ENCODE data around the gene CACNA2D1.

The CACNA2D1 gene

GRCh38 chr7:82032901-82033300 is 410.7 kb downstream of the CACNA2D1 start:
- no peak for DNase-seq (ENCODE audit: low read depth in 2 of 2)
- TF ChIP-seq CTCF (IDR thresholded peaks at IDR 0.05; ENCODE audit: low read depth, low read length) = no peak
- H3K4me3 ChIP-seq (replicated peaks in 1 of 2; ENCODE audit: low read depth in 2 of 2, low read length in 2 of 2) = no peak overlapping the region

GRCh38 chr7:82029236-82029913 is 414.2 kb downstream of the CACNA2D1 start:
- TF ChIP-seq CTCF (IDR thresholded peaks at IDR 0.05; ENCODE audit: low read depth, low read length) = no peak
- H3K4me3 ChIP-seq (replicated peaks in 1 of 2; ENCODE audit: low read depth in 2 of 2, low read length in 2 of 2) = no peak overlapping the region
- peak in 1 of 2 donors; percentile 53 for DNase-seq (ENCODE audit: low read depth in 2 of 2)

GRCh38 chr7:82028097-82028496 is 415.5 kb downstream of the CACNA2D1 start:
- DNase-seq (ENCODE audit: low read depth in 2 of 2) = no peak
- H3K4me3 ChIP-seq (replicated peaks in 1 of 2; ENCODE audit: low read depth in 2 of 2, low read length in 2 of 2) = no peak overlapping the region
- TF ChIP-seq CTCF (IDR thresholded peaks at IDR 0.05; ENCODE audit: low read depth, low read length) = no peak

- no peak overlapping the region for H3K4me3 ChIP-seq (replicated peaks in 1 of 2; ENCODE audit: low read depth in 2 of 2, low read length in 2 of 2)
- no peak for TF ChIP-seq CTCF (IDR thresholded peaks at IDR 0.05; ENCODE audit: low read depth, low read length)
- DNase-seq (ENCODE audit: low read depth in 2 of 2) = no peak
Measured at GRCh38 chr7:82021713-82022112, 421.9 kb downstream of the CACNA2D1 start.

GRCh38 chr7:82021036-82021435 is 422.5 kb downstream of the CACNA2D1 start:
- peak in 1 of 2 donors; percentile 39 for DNase-seq (ENCODE audit: low read depth in 2 of 2)
- no peak for TF ChIP-seq CTCF (IDR thresholded peaks at IDR 0.05; ENCODE audit: low read depth, low read length)
- no peak overlapping the region for H3K4me3 ChIP-seq (replicated peaks in 1 of 2; ENCODE audit: low read depth in 2 of 2, low read length in 2 of 2)

GRCh38 chr7:82019551-82020475 is 423.8 kb downstream of the CACNA2D1 start:
- peak in 1 of 2 donors; percentile 32 for DNase-seq (ENCODE audit: low read depth in 2 of 2)
- no peak for TF ChIP-seq CTCF (IDR thresholded peaks at IDR 0.05; ENCODE audit: low read depth, low read length)
- H3K4me3 ChIP-seq (replicated peaks in 1 of 2; ENCODE audit: low read depth in 2 of 2, low read length in 2 of 2) = no peak overlapping the region
